Mesothelial cell of epicardium (in vitro differentiated cells): ENCODE data around the gene RUNX3. TPM values are rescaled to one million over a fixed set of nuclear protein-coding genes. Genes with fewer than 3 reads are reported as not detected.
"Not testable (repeated sequence)": the region's sequence is repeated elsewhere in the genome, so short reads cannot be mapped to it uniquely, and the experiment has no call there.

Experiments used
- DNase-seq, 2 experiments: peaks; one replicate each; pipeline ENCODE4 v3.0.0; 2021; ENCODE audit warnings: low spot score in 2 of 2; ENCODE audit not compliant: unreplicated experiment in 2 of 2
- H3K27ac Mint-ChIP-seq: 2 replicates; pipeline ENCODE4 v1.8.0; 2021; ENCODE audit warnings: mixed read lengths
- H3K27me3 Mint-ChIP-seq: 2 replicates; pipeline ENCODE4 v1.8.0; 2021; ENCODE audit warnings: low read depth, mixed read lengths
- H3K36me3 Mint-ChIP-seq: 2 replicates; pipeline ENCODE4 v1.8.0; 2021; ENCODE audit warnings: mixed read lengths
- H3K4me1 Mint-ChIP-seq: 2 replicates; pipeline ENCODE4 v1.8.0; 2021; ENCODE audit warnings: mixed read lengths
- H3K4me3 Mint-ChIP-seq: 2 replicates; pipeline ENCODE4 v1.8.0; 2021; ENCODE audit warnings: mild to moderate bottlenecking, moderate library complexity, mixed read lengths
- H3K9me3 Mint-ChIP-seq: 2 replicates; pipeline ENCODE4 v1.8.0; 2021; ENCODE audit warnings: mixed read lengths
- total RNA-seq: library from RNA; stranded (reverse); gene quantifications from 3 replicates; pipeline ENCODE4 v1.2.1, GENCODE V29; 2021
- TF ChIP-seq, protein P1 (sequence below): fragments of 200-600 bp; sonication (generic); IDR thresholded peaks from one replicate; pipeline ENCODE4 v1.5.0; 2021; ENCODE audit warnings: antibody characterized with exemption; ENCODE audit not compliant: unreplicated experiment

The RUNX3 gene
- total RNA-seq, 1 donor from 2014 or later, result 0.13 TPM

DNA sequence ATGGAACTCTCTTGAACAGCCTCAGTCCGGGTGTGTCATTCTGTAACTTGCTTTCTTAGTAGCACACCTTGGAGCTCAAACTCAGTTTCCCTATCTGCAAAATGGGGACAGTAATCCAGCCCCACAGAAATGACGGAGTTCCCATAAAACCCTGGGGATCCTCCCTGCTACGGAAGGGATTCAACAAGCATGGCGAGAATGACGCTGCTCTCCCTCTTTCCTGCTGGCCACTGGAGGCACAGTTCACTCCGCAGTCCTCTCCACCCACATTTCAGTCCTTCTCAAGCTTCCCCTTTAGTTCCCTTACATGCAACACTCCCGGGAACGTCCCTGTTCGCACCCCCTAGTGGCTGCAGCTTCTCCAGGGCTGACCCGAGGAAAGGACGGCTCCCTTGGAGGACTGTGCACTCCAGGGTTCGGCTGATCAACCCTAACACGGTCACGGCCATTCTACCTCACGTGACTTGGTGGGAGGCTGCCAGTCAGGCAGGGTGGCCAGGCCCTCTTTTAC lies 20.6 kb downstream of the RUNX3 start:
- no peak overlapping the region for H3K27ac Mint-ChIP-seq
- H3K27me3 Mint-ChIP-seq, result peaks cover 2% of the 10 kb centered on the region

DNA sequence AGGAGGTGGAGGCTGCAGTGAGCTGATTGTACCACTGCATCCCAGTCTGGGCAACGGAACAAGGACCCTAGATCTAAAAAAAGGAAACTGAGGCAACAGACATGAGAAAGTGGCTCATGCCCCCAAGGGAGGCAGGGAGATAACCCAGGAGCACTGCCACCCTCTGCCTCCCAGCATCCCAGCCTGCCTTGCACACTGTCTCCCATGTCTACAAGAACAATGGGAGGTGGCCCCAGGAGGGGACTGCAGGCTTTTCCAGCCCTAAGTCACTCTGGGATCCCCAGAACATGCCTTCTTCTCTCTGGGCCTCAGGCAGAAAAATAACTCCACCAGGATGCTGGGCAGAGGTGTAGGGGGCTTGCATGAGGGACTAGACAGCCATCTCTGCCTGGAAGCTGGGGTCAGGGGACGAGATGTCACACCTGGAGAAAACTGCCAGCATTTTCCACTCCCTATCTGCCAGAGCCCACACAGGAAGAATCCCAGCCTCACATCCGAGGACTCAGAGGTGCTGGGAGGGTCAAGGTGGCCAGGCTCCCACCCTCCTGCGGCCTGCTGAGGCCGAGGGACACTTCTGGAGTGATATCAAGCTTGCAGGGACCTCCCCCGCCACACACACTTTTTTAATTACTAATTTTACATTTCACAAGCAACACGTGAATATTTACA lies 21.4 kb downstream of the RUNX3 start:
- TF ChIP-seq, protein P1, sequence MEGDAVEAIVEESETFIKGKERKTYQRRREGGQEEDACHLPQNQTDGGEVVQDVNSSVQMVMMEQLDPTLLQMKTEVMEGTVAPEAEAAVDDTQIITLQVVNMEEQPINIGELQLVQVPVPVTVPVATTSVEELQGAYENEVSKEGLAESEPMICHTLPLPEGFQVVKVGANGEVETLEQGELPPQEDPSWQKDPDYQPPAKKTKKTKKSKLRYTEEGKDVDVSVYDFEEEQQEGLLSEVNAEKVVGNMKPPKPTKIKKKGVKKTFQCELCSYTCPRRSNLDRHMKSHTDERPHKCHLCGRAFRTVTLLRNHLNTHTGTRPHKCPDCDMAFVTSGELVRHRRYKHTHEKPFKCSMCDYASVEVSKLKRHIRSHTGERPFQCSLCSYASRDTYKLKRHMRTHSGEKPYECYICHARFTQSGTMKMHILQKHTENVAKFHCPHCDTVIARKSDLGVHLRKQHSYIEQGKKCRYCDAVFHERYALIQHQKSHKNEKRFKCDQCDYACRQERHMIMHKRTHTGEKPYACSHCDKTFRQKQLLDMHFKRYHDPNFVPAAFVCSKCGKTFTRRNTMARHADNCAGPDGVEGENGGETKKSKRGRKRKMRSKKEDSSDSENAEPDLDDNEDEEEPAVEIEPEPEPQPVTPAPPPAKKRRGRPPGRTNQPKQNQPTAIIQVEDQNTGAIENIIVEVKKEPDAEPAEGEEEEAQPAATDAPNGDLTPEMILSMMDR, result no peak
- Mint-ChIP-seq H3K4me1 (peaks cover 7% of the 10 kb centered on the region), H3K9me3 (peaks cover 5% of the 10 kb centered on the region), H3K27ac (no peak overlapping the region), H3K4me3 (no peak overlapping the region), H3K27me3 (peaks cover 2% of the 10 kb centered on the region), H3K36me3 (no peaks in the 10 kb centered on the region)
- DNase-seq, result no peak

More for the DNA sequence above, 20.6 kb downstream of the RUNX3 start:
- Mint-ChIP-seq H3K4me3 (no peak overlapping the region), H3K36me3 (no peaks in the 10 kb centered on the region), H3K4me1 (peaks cover 7% of the 10 kb centered on the region), H3K9me3 (peaks cover 5% of the 10 kb centered on the region)
- no peak for DNase-seq
- TF ChIP-seq, protein P1, result peak; percentile 44

DNA sequence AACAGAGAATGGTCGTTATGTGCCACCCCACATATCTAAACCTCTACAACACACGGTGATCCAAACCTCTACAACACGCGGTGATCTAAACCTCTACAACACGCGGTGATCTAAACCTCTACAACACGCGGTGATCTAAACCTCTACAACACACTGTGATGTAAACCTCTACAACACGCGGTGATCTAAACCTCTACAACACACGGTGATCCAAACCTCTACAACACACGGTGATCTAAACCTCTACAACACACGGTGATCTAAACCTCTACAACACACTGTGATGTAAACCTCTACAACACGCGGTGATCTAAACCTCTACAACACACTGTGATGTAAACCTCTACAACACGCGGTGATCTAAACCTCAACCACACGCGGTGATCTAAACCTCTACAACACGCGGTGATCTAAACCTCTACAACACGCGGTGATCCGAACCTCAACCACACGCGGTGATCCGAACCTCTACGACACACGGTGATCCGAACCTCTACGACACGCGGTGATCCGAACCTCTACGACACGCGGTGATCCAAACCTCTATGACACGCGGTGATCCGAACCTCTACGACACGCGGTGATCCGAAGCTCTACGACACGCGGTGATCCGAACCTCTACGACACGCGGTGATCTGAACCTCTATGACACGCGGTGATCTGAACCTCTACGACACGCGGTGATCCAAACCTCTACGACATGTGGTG lies 22.3 kb downstream of the RUNX3 start:
- H3K4me3 Mint-ChIP-seq, H3K27me3 Mint-ChIP-seq, H3K36me3 Mint-ChIP-seq, DNase-seq, H3K9me3 Mint-ChIP-seq, H3K27ac Mint-ChIP-seq, H3K4me1 Mint-ChIP-seq: not testable (repeated sequence)

DNA sequence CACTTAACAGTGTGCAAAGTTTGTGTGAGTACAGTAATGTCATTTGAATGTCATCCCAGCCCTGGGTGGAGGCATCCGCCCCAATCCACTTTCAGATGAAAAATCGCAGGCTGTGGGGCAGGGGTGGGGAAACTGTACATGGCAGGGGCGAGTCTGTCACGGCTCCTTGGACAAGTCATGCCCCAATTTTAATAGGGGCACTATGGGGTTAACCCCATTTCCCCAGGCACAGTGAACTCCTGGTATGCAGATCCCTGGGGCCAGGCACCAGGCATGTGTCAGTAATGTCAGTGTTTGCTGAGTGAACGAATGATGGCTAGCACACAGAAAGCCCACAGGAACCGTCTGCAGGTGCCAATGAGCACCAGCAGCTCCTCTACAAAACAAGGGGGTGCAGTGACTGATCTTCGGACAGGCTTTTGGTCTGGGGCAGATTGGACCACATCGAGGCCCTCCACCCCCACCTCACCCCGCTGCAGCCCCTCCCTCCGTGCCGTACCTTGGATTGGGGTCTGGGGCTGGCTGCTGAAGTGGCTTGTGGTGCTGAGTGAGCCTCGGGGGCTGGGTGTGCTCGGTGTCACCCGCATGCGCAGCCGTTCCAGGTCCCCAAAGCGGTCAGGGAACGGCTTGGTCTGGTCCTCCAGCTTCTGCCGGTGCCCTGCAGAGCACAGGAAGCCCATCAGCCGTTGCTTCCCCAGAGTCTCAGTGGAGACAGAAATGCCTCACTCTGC lies 23.2 kb downstream of the RUNX3 start:
- DNase-seq, result no peak
- Mint-ChIP-seq H3K27ac (no peak overlapping the region), H3K4me3 (no peak overlapping the region), H3K27me3 (peaks cover 2% of the 10 kb centered on the region), H3K36me3 (no peaks in the 10 kb centered on the region), H3K9me3 (peaks cover 5% of the 10 kb centered on the region), H3K4me1 (peaks cover 2% of the 10 kb centered on the region)
- TF ChIP-seq, protein P1, result no peak

DNA sequence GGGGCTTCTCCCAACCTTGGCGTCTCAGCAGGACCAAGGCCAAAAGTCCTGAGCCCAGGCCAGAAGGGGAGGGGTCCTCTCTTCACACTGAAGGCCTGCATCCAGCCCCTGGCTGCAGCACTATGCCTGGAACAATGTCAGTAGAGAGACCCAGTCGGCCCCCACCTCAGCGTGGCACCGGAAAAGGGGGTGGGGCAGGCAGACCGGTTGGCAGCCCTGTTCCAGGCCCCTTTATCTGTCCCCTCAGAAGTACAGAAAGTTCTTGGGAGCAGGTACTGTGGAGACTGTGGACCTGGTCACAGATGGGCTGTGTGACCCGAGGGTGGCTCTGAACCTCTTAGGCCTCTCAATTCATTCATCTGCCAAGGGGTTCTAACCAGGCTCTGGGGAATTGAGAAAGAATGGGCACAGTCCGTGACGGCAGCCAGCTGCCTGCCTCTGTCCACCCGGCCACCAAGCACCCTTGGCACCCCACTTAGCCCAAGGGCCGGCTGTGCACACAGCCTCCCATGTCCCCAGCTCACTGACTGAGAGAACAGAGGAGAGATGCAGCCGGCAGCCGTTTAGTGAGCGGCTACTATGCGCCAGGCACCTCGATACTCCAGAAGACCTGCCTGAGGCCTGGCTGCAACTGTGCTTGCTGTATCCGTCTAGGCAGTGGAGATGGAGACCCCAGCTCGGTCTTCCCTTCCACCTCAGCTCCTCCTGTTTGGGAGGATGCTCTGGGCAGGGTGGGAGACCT lies 23.9 kb downstream of the RUNX3 start:
- Mint-ChIP-seq H3K9me3 (peaks cover 5% of the 10 kb centered on the region), H3K27me3 (peaks cover 2% of the 10 kb centered on the region), H3K27ac (no peak overlapping the region), H3K4me3 (no peak overlapping the region), H3K4me1 (peaks cover 2% of the 10 kb centered on the region), H3K36me3 (no peaks in the 10 kb centered on the region)
- no peak for DNase-seq
- TF ChIP-seq, protein P1, result no peak
